OCI-LY1 (cell line): Measurements from ENCODE around the gene STEAP1B.

ENCODE experiments used
- EZH2 ChIP-seq: fragments of 200-600 bp; sonication (generic), shearing (Covaris generic); IDR thresholded peaks from 2 replicates; pipeline ENCODE4 v1.8.0; 2017; ENCODE audit warnings: borderline replicate concordance, mixed run types, mild to moderate bottlenecking, antibody characterized with exemption, low read length, moderate library complexity, mixed read lengths
- TF ChIP-seq, protein P1 (sequence below): fragments of 200-600 bp; sonication (generic), shearing (Covaris generic); IDR thresholded peaks from 2 replicates; pipeline ENCODE4 v1.5.1; 2017; ENCODE audit warnings: mild to moderate bottlenecking, antibody characterized with exemption, low read length, moderate library complexity, mixed read lengths

DNA sequence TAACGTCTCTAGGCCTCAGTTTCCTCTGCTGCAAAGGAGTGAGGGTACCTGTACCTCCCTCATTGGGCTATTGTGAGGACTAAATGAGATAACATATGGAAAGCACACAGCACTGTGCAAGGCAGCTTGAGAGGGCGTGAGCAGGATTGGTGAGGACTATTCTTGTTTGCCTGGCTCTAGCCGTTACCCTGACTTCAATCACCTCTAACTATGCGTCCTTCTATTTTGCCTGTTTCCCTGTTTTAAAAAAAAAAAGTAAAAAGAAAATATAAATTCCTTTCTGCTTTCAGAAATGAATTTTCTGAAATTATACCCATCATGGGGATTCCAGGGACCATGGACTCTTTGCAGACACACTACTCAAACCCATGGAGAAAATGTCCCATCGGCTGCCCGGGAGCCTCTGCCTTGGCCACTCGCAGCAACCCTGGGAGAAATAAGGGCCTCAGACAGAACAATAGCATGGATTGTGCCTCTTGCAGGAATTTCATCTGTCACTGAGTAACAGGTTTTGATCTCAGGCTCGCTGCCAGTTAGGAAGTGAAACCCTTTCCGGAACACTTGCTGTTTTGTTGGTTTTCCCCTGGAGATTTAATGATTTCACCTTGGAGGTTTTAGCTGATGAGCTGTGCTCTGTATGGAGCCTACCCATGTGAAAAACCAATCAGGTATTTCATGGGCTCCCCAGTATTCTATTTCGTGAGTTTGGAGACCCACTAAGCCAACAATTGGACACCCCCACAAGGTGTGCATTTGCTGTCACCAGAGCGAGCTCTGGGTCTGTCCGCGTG is 55.6 kb downstream of the STEAP1B start:
- TF ChIP-seq, protein P1, sequence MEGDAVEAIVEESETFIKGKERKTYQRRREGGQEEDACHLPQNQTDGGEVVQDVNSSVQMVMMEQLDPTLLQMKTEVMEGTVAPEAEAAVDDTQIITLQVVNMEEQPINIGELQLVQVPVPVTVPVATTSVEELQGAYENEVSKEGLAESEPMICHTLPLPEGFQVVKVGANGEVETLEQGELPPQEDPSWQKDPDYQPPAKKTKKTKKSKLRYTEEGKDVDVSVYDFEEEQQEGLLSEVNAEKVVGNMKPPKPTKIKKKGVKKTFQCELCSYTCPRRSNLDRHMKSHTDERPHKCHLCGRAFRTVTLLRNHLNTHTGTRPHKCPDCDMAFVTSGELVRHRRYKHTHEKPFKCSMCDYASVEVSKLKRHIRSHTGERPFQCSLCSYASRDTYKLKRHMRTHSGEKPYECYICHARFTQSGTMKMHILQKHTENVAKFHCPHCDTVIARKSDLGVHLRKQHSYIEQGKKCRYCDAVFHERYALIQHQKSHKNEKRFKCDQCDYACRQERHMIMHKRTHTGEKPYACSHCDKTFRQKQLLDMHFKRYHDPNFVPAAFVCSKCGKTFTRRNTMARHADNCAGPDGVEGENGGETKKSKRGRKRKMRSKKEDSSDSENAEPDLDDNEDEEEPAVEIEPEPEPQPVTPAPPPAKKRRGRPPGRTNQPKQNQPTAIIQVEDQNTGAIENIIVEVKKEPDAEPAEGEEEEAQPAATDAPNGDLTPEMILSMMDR, result no peak
- no peak for TF ChIP-seq EZH2
